ENCODE data around the gene ANKRD53. TPM values are rescaled to one million over a fixed set of nuclear protein-coding genes. Genes with fewer than 3 reads are reported as not detected.

Gene ANKRD53
- total RNA-seq, 2 experiments from 2014 or later, result 0.28 to 0.33 TPM

DNA sequence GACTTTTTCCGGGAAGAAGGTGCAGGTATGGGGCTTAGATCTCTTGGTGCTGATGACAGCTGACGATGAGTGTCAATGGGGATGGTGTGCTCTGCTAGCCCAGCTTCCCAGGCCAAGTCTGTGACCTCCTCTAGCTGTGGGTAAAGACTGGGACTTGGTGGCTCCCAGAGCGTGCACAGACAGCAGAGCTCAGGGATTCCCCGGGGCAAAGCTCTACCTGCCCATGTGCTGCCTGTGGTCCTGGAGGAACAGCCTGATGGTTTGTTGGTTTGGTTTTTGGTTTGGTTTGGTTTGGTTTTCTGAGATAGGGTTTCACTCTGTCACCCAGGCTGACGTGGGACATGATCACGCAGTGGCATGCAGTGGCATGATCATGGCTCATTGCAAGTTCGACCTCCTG lies 23.5 kb upstream of the ANKRD53 start:
- DNase-seq, result no peak
- no peak for ATAC-seq (ENCODE audit: low read depth)
- Mint-ChIP-seq H3K36me3 (peaks cover 1% of the 10 kb centered on the region), H3K4me1 (peaks cover 9% of the 10 kb centered on the region), H3K27me3 (peaks cover 46% of the 10 kb centered on the region), H3K27ac (no peak overlapping the region), H3K4me3 (no peak overlapping the region), H3K9me3 (no peaks in the 10 kb centered on the region)
- POLR2A ChIA-PET, result no interaction called here

DNA sequence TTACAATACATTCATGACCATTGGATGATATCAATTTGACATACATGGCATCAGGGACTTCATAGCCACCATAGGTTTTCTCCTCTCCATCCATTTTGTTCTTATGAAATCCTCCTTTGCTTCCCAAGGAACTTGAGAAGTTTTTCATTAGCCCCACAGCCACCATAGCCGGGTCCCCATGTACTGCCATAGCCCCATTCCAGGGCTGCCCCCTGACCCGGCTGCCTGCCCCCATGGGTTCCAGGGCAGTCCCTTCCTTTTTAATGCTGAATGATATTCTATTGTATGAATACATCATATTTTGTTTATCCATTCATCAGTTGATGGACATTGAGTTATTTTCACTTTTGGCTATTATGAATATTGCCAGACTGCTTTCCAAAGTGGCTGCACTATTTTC lies 22.3 kb upstream of the ANKRD53 start:
- H3K36me3 Mint-ChIP-seq, result peaks cover 1% of the 10 kb centered on the region
- POLR2A ChIA-PET, result no interaction called here
- ATAC-seq (ENCODE audit: low read depth) (no peak), DNase-seq (no peak)
- H3K9me3 Mint-ChIP-seq, result no peaks in the 10 kb centered on the region
- no peak overlapping the region for H3K4me3 Mint-ChIP-seq
- H3K27ac Mint-ChIP-seq, result no peak overlapping the region
- peaks cover 9% of the 10 kb centered on the region for H3K4me1 Mint-ChIP-seq
- H3K27me3 Mint-ChIP-seq, result peaks cover 43% of the 10 kb centered on the region

DNA sequence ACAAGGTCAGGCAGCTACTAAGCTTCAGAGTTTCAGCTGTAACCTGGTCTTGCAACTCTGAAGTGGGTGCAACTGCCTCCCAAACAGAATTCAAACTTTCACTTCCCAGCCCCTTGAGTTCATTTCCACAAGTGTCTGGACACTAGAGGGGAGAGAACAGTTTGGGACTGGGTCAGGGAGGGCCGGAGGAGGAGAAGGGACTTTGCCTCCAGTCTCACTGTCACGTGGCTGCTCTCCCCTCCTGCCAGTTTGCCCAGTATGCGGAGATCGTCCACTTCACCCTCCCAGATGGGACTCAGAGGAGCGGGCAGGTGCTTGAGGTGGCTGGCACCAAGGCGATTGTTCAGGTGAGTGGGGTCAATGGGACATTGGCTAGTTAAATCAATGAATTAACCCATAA lies 20.6 kb upstream of the ANKRD53 start:
- Mint-ChIP-seq H3K4me3 (no peak overlapping the region), H3K4me1 (peaks cover 9% of the 10 kb centered on the region), H3K27ac (no peak overlapping the region), H3K27me3 (peaks cover 30% of the 10 kb centered on the region), H3K9me3 (no peaks in the 10 kb centered on the region), H3K36me3 (peaks cover 1% of the 10 kb centered on the region)
- POLR2A ChIA-PET, result no interaction called here
- no peak for DNase-seq
- no peak for ATAC-seq (ENCODE audit: low read depth)

DNA sequence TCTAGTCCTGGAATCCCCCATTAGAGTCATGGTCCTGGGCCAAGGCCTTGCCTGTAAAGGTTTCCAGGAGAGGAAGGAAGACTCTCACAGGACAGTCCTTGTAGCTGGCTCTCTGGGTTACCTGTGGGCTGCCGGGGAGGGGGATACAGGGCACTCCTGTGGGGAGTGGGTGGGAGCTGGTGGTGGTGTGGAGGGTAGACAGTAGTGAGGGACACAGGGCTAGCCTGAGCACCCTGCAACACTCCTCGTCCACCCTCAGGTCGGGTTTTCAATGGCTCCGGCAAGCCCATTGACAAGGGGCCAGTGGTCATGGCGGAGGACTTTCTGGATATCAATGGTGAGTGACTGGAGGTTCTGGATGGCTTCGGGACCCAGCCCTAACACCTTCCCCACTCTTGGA lies 19.7 kb upstream of the ANKRD53 start:
- POLR2A ChIA-PET, result no interaction called here
- Mint-ChIP-seq H3K4me1 (peaks cover 9% of the 10 kb centered on the region), H3K4me3 (no peak overlapping the region), H3K9me3 (no peaks in the 10 kb centered on the region), H3K27me3 (peaks cover 37% of the 10 kb centered on the region), H3K36me3 (peaks cover 1% of the 10 kb centered on the region), H3K27ac (no peak overlapping the region)
- DNase-seq (no peak), ATAC-seq (ENCODE audit: low read depth) (no peak)

DNA sequence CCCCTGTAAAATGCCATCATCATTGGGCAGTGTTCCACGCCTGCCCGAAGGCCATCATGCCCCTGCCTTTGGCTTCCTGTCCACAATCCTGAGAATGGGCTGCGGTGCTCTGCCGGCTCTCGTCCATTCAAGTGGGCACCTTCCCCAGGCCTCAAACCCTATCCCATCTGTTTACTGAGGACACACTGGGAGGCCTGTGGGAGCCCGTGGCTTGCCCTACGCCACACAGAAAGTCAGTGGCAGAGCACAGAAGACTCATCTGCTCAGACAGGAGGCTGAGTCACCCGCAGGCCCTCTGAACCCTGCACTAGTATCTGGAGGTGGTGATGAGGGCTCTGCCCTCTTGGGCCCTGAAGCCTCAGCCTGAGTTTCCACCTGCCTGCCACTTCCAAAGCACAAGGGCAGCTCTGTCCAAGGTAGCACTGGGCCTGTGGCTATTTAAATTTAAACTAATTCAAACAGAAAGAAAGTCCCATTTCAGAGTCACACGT lies 19.1 kb upstream of the ANKRD53 start:
- Mint-ChIP-seq H3K4me3 (no peak overlapping the region), H3K9me3 (no peaks in the 10 kb centered on the region), H3K36me3 (peaks cover 1% of the 10 kb centered on the region), H3K27ac (no peak overlapping the region), H3K27me3 (peaks cover 36% of the 10 kb centered on the region), H3K4me1 (peaks cover 9% of the 10 kb centered on the region)
- no peak for ATAC-seq (ENCODE audit: low read depth)
- no peak for DNase-seq
- POLR2A ChIA-PET, result no interaction called here

DNA sequence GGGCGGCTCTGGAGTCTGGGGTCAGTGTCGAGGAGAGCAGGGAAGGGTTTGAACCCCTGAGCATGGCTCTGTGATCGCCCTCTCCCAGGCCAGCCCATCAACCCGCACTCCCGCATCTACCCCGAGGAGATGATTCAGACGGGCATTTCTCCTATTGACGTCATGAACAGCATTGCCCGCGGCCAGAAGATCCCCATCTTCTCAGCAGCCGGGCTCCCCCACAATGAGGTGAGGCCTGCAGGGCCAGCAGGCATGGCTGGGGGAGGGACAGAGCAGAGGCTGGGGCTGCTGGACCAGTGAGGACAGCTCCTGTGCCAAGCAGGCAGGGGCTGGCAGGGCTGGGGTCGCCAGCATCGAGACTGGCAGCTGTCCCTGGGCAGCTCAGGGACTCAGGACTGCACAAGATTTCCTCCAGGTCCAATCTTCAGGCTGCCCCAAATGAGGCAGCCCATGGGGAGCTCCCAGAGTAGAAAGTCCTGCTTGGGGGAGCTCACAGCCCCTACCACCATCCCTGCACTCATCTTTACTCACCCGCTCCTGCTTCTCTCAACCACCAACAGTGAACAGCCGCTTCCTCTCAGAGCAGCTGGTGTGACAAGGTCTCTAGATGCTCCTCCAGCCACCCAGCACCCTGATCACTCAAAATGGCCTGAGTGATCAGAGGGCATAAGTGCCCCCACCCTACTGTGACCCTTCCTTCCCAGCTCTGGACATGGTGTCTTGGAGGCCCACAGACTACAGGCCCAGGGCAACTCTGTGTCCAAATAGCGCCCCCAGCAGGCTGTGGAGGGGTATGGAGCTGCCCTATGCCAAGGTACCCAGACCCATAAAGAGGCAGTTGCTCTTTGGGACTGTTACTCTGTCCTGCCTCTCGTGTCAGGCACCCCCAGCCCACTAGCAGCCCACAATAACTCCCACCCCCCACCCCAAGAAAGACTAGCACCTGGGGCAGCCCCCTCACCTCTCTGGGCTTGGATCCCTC lies 18.3 kb upstream of the ANKRD53 start:
- ATAC-seq (ENCODE audit: low read depth) (no peak), DNase-seq (no peak)
- H3K27ac Mint-ChIP-seq, result no peak overlapping the region
- peaks cover 1% of the 10 kb centered on the region for H3K36me3 Mint-ChIP-seq
- POLR2A ChIA-PET, result no interaction called here
- H3K4me1 Mint-ChIP-seq, result peaks cover 12% of the 10 kb centered on the region
- H3K27me3 Mint-ChIP-seq, result peaks cover 34% of the 10 kb centered on the region
- no peak overlapping the region for H3K4me3 Mint-ChIP-seq
- H3K9me3 Mint-ChIP-seq, result no peaks in the 10 kb centered on the region

DNA sequence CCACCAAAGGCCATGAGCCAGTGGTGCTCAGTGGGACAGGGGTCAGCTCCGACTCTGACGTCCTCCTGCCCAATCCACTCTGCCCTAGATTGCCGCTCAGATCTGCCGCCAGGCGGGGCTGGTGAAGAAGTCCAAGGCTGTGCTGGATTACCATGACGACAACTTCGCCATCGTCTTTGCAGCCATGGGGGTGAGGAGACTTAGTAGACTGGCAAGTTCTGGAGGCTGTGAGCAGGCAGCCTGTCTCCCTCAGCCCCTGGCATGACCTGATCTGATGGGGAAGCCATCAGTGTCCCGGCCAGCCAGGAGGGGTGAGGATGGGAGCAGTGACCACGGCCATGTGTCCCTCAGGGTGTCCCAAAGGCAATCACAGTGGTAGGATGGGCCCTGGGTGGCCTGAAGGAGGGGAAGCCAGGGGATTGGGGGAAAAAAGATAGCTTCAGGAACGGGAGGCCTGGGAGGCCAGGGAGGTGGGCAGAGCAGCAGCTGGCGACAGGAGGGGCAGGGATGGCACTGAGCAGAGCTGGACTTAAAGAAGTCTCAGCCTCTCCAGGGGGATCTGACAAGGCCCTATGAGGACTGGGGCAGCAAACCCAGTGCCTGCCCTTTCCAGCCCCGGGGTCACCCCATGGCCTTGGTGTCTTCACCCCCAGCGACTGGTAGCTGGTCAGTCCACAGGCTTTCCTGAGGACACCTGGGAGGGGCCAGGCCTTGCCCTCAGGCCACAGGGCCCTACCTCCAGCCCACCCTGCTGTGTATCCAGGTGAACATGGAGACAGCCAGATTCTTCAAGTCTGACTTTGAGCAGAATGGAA lies 17.4 kb upstream of the ANKRD53 start:
- ATAC-seq (ENCODE audit: low read depth) (no peak), DNase-seq (no peak)
- peaks cover 11% of the 10 kb centered on the region for H3K4me1 Mint-ChIP-seq
- POLR2A ChIA-PET, result no interaction called here
- peaks cover 27% of the 10 kb centered on the region for H3K27me3 Mint-ChIP-seq
- no peak overlapping the region for H3K27ac Mint-ChIP-seq
- peaks cover 1% of the 10 kb centered on the region for H3K36me3 Mint-ChIP-seq
- no peaks in the 10 kb centered on the region for H3K9me3 Mint-ChIP-seq
- no peak overlapping the region for H3K4me3 Mint-ChIP-seq

DNA sequence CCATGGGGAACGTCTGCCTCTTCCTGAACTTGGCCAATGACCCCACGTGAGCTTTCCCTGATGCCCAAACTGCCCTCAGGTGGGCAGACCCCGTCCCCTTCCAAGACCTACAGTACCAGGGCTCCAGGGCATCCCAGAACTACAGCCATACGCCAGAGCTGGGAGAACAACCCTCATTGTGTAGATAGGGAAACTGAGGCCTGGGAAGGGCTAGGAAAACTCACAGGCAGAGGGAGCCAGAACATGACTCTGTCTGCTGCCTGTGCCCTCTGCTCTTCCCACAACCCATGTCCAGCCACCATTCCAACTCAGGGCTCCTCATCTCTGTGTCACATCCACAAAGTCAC lies 16.8 kb upstream of the ANKRD53 start:
- POLR2A ChIA-PET, result no interaction called here
- Mint-ChIP-seq H3K4me3 (no peak overlapping the region), H3K27ac (no peak overlapping the region), H3K9me3 (no peaks in the 10 kb centered on the region), H3K4me1 (peaks cover 11% of the 10 kb centered on the region), H3K36me3 (peaks cover 1% of the 10 kb centered on the region), H3K27me3 (peaks cover 23% of the 10 kb centered on the region)
- no peak for ATAC-seq (ENCODE audit: low read depth)
- no peak for DNase-seq

DNA sequence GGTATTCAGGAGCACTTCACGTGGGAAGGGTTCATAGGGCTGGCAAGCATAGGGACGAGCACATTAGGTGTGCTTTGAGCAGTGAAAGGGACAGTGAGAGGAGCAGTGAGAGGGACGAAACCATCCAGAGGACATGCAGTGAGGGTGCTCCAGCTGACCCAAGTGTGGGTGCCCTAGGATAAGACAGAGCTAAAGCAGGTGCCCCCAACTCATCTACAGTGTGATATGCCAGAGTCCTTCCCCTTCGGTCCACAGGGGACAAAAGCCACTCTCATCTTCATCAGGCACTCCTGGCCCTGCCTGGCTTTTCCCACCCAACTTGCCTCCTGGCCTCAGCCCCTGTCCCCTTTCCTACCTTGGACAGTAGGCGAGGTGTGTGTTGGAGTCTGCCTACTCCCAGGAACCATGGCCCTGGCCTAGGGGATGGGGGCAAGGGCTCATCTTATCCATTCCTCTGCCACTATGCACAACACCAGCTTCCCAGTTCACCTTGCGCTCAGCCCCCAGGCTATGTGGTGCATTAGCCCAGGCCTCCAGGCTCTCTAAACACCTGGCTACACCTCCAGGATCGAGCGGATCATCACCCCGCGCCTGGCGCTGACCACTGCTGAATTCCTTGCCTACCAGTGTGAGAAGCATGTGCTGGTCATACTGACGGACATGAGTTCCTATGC lies 16.1 kb upstream of the ANKRD53 start:
- ATAC-seq (ENCODE audit: low read depth), result no peak
- Mint-ChIP-seq H3K27me3 (peaks cover 29% of the 10 kb centered on the region), H3K9me3 (no peaks in the 10 kb centered on the region), H3K27ac (no peak overlapping the region), H3K4me1 (peaks cover 11% of the 10 kb centered on the region), H3K4me3 (no peak overlapping the region), H3K36me3 (peaks cover 1% of the 10 kb centered on the region)
- POLR2A ChIA-PET, result no interaction called here
- no peak for DNase-seq

DNA sequence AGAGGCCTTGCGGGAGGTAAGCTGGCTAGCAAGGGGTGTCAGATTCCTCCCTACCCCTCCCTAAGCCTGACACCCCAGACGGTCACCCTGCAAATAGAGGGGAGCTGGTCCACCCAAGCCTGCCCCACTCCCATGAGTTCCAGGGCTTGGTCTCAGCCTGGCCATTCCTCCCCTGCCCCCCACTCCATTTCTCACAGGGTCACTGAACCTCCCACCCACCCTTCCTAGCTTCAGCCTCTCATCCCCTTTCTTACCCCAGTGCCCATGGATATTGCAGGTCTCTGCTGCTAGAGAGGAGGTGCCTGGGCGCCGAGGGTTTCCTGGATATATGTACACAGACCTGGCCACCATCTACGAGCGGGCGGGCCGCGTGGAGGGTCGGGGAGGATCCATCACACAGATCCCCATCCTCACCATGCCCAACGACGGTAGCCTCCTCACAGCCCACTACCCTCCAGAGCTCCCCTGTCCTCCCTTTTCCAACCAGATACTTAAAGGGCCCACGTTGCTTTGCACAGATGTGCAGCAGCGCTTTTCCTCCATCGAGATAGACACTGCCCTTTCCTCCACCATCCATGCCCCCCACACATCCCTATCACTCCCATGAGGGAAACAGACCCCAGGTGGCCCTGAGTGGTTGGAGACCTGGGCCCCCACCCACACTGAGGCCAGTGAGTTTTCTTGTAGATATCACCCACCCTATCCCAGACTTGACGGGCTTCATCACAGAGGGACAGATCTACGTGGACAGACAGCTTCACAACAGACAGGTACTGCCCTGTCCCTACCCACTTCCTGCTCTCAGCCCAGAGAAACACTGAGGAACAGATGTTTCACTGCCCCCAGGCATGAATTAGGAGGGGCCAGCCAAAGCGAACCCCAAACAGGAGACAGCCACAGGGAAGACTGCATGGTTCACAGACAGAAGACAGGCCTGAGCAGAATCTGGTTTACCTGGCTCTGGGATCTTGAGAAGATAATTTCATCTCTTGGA lies 15.2 kb upstream of the ANKRD53 start:
- DNase-seq (no peak), ATAC-seq (ENCODE audit: low read depth) (no peak)
- POLR2A ChIA-PET, result interaction anchor here (1.2 kb wide), 1 partner anchor 38 kb away, joined by 3 read pairs; no protein-coding TSS in a partner anchor
- Mint-ChIP-seq H3K4me1 (peaks cover 10% of the 10 kb centered on the region), H3K36me3 (peaks cover 1% of the 10 kb centered on the region), H3K27me3 (peaks cover 34% of the 10 kb centered on the region), H3K4me3 (no peak overlapping the region), H3K9me3 (no peaks in the 10 kb centered on the region), H3K27ac (no peak overlapping the region)

DNA sequence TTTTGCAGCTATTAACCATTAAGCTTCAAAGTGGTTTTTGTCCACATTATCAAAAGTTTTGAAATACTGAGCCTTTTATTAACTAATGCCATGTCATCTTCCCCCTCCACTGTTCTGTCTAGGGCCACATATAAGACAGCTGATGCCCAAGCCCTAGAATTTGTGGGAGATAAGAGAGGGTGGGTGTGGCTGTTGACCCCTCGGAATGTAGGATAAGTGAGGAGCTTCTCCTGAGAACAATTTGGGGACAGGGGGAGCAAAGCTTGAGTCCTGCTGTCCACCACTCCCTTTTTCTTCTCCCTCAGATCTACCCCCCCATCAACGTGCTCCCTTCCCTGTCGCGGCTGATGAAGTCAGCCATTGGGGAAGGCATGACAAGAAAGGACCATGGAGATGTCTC lies 14.3 kb upstream of the ANKRD53 start:
- H3K4me3 Mint-ChIP-seq, result no peak overlapping the region

DNA sequence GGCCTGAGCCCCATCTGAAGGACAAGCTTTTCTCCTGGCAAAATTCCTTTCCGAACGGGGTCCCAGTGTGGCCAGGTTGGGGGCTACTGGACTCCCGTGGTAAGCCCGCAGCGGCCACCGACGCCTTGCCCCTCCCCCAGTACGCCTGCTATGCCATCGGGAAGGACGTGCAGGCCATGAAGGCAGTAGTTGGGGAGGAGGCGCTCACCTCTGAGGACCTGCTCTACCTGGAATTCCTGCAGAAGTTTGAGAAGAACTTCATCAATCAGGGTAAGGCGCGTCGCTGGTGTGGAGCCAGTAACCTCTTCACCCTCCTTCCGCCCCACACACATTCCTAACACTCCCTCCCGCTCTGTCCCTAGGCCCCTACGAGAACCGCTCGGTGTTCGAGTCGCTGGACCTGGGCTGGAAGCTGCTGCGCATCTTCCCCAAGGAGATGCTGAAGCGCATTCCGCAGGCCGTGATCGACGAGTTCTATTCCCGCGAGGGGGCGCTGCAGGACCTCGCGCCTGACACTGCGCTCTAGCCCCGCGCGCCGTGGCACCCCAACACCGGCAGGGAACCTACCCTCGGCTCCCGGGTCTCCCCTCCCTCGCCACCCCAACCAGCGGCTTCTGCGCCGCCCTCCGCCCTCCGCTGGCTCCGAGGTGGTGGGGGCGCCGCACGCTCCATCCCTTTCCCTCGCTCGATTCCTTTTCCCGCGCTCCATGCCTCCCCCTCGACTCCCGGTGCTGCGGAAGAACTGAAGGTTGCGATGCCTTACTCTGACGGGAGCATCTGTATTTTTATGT lies 13.6 kb upstream of the ANKRD53 start:
- POLR2A ChIA-PET, result interaction anchor here (0.7 to 1.3 kb wide), 2 partner anchors 13 to 20 kb away, joined by 3 to 6 read pairs; no protein-coding TSS in a partner anchor
- no peaks in the 10 kb centered on the region for H3K9me3 Mint-ChIP-seq
- peak; percentile 90 for DNase-seq
- no peaks in the 10 kb centered on the region for H3K36me3 Mint-ChIP-seq
- peak; percentile 96 for ATAC-seq (ENCODE audit: low read depth)
- peaks cover 5% of the 10 kb centered on the region for H3K4me1 Mint-ChIP-seq
- H3K27ac Mint-ChIP-seq, result peak overlapping the region; percentile 60
- peaks cover 48% of the 10 kb centered on the region for H3K27me3 Mint-ChIP-seq
- peak overlapping the region; percentile 86 for H3K4me3 Mint-ChIP-seq

More for the DNA sequence above, 14.3 kb upstream of the ANKRD53 start:
- DNase-seq (no peak), ATAC-seq (ENCODE audit: low read depth) (no peak)
- Mint-ChIP-seq H3K4me1 (peaks cover 5% of the 10 kb centered on the region), H3K9me3 (no peaks in the 10 kb centered on the region), H3K27me3 (peaks cover 44% of the 10 kb centered on the region), H3K36me3 (peaks cover 1% of the 10 kb centered on the region), H3K27ac (no peak overlapping the region)
- POLR2A ChIA-PET, result interaction anchor here (1.2 kb wide), 1 partner anchor 37 kb away, joined by 3 read pairs; no protein-coding TSS in a partner anchor

Measured in activated naive CD8-positive, alpha-beta T cell treated with anti-CD3 and anti-CD28 coated beads, Interleukin-2, amount 10 ng/mL, durations not matched to agents 7 days and 5 days (primary cell).